Measurements from ENCODE around the gene CARF. TPM values are rescaled to one million over a fixed set of nuclear protein-coding genes. Genes with fewer than 3 reads are reported as not detected.

Gene CARF
- total RNA-seq, 1 donor from 2014 or later: 8.1 TPM

DNA sequence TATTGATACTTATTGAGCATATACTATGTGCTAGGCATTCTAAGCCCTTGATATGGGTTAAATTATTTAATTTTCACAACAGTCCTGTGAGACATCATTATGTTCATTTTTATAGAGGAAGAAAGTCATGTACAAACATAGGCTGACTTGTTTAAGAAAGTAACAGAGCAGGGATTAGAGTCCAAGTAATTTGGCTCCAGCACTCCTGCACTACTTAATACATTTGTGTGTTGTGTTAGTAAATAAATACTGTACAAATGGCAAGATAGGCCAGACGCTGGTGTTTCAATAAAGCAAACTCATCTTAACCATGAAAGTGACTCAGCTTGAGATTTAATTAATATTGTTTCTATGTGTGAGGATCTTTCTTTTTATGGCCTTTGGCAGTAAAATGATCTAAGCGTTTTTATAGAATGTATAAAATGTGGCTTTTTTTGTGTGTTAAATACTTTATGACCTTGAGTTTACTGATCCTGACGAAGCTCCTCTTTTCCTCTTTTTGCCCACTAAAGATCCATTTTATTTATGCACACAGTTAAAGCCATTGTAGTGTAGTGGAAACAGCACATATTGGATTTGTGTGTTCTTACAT, 123.9 kb downstream of the CARF start:
- Histone ChIP-seq H3K27me3 (ENCODE audit: low read depth) (no peaks in the 10 kb centered on the region), H3K4me3 (no peak overlapping the region), H3K4me1 (peaks cover 25% of the 10 kb centered on the region), H3K27ac (replicated peaks) (peak overlapping the region; percentile 18), H3K9me3 (replicated peaks) (no peaks in the 10 kb centered on the region), H3K36me3 (no peaks in the 10 kb centered on the region)
- TF ChIP-seq, protein P1, sequence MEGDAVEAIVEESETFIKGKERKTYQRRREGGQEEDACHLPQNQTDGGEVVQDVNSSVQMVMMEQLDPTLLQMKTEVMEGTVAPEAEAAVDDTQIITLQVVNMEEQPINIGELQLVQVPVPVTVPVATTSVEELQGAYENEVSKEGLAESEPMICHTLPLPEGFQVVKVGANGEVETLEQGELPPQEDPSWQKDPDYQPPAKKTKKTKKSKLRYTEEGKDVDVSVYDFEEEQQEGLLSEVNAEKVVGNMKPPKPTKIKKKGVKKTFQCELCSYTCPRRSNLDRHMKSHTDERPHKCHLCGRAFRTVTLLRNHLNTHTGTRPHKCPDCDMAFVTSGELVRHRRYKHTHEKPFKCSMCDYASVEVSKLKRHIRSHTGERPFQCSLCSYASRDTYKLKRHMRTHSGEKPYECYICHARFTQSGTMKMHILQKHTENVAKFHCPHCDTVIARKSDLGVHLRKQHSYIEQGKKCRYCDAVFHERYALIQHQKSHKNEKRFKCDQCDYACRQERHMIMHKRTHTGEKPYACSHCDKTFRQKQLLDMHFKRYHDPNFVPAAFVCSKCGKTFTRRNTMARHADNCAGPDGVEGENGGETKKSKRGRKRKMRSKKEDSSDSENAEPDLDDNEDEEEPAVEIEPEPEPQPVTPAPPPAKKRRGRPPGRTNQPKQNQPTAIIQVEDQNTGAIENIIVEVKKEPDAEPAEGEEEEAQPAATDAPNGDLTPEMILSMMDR (IDR thresholded peaks at IDR 0.05; ENCODE audit: borderline replicate concordance): no peak
- DNase-seq: no peak
- intact Hi-C loops (cut with micrococcal nuclease): no loop called here

Other genes starting within 250 kb of the CARF start
- gene ICA1L, start 40.5 kb upstream of the CARF start, total RNA-seq: 6.5 TPM
- gene WDR12, start 602 bp upstream of the CARF start, total RNA-seq: 62.4 TPM
- gene NBEAL1, start 102.6 kb downstream of the CARF start, total RNA-seq: 18.0 TPM